GM12878 (cell line): Measurements from ENCODE around the gene GNG13. TPM values are rescaled to one million over a fixed set of nuclear protein-coding genes. Genes with fewer than 3 reads are reported as not detected.

ENCODE experiments used
- ATAC-seq: fragments of 200-7000 bp; cut with Tn5 transposase; 3 replicates; pipeline ENCODE4 v1.9.1; 2020; ENCODE audit warnings: mild to moderate bottlenecking, moderate library complexity
- BruUV-seq: library from RNA; stranded (reverse); fragments of 400-500 nt; replicated peaks from 2 replicates; lab custom pipeline; 2021; lab: Mats Ljungman, UMichigan
- CTCF ChIA-PET: fragments of 300-600 bp; sonication (Branson Sonifier 250); formaldehyde crosslinking; extraction: SDS; loops from one replicate; lab custom pipeline; 2021; ENCODE audit warnings: inconsistent platforms; lab: Yijun Ruan, JAX
- POLR2A ChIA-PET: fragments of 350-600 bp; formaldehyde crosslinking; extraction: SDS; loops from one replicate; lab custom pipeline; 2021; ENCODE audit warnings: inconsistent platforms; lab: Charles Lee
- RAD21 ChIA-PET: fragments of 300-600 bp; sonication (Branson Sonifier 250); formaldehyde crosslinking; loops from one replicate; lab custom pipeline; 2023; ENCODE audit warnings: antibody characterized with exemption; ENCODE audit not compliant: unreplicated experiment; lab: Charles Lee
- SMC1A ChIA-PET: fragments of 300-600 bp; sonication (Branson Sonifier 250); formaldehyde crosslinking; loops from one replicate; lab custom pipeline; 2023; ENCODE audit not compliant: unreplicated experiment, uncharacterized antibody; lab: Charles Lee
- DNase-seq: peaks from one replicate; pipeline ENCODE4 v3.0.0-alpha.2; 2011; ENCODE audit warnings: low read depth, low spot score
- FAIRE-seq: peaks from 3 replicates; lab custom pipeline; 2011; peaks lifted over from hg19 to GRCh38; lab: Jason Lieb, UNC
- H2AFZ ChIP-seq: 2 replicates; pipeline ENCODE4 v1.6.0; 2011; ENCODE audit warnings: low read depth, low read length, control low read depth; ENCODE audit not compliant: control insufficient read depth
- H3K27ac ChIP-seq: 2 replicates; pipeline ENCODE4 v1.5.1; 2011; ENCODE audit warnings: control low read depth; ENCODE audit not compliant: control insufficient read depth, insufficient read depth
- H3K27me3 ChIP-seq, 2 experiments: replicated peaks in 1 of 2; 2 replicates each; pipeline versions ENCODE4 v1.6.0 to v1.6.1; 2011; ENCODE audit warnings: low read length in 1 of 2; ENCODE audit not compliant: control insufficient read depth in 2 of 2, insufficient read depth in 2 of 2
- H3K36me3 ChIP-seq, 2 experiments: 2 replicates each; pipeline ENCODE4 v1.5.1; 2011; ENCODE audit warnings: low read length in 1 of 2; ENCODE audit not compliant: control insufficient read depth in 2 of 2, insufficient read depth in 2 of 2
- H3K4me1 ChIP-seq: 2 replicates; pipeline ENCODE4 v1.6.1; 2011; ENCODE audit warnings: mild to moderate bottlenecking, low read length, moderate library complexity, mixed read lengths; ENCODE audit not compliant: control insufficient read depth, insufficient read depth
- H3K4me2 ChIP-seq: 2 replicates; pipeline ENCODE4 v1.6.0; 2011; ENCODE audit warnings: control low read depth; ENCODE audit not compliant: control insufficient read depth, insufficient read depth
- H3K4me3 ChIP-seq: fragments of 200-600 bp; sonication (generic); 2 replicates; pipeline ENCODE4 v1.5.1; 2016
- H3K79me2 ChIP-seq: 2 replicates; pipeline ENCODE4 v1.6.0; 2011; ENCODE audit warnings: low read length; ENCODE audit not compliant: control insufficient read depth, insufficient read depth
- H3K9ac ChIP-seq: 2 replicates; pipeline ENCODE4 v1.8.0; 2011; ENCODE audit warnings: low read length, control low read depth, mixed read lengths; ENCODE audit not compliant: control insufficient read depth, insufficient read depth
- H3K9me3 ChIP-seq: replicated peaks from 3 replicates; pipeline ENCODE4 v1.5.1; 2011; ENCODE audit warnings: mild to moderate bottlenecking, low read length; ENCODE audit not compliant: control insufficient read depth, insufficient read depth
- H4K20me1 ChIP-seq: 2 replicates; pipeline ENCODE4 v1.6.0; 2011; ENCODE audit not compliant: control insufficient read depth, insufficient read depth
- HDAC2 ChIP-seq: fragments of 200-600 bp; sonication (generic); IDR thresholded peaks from 2 replicates; pipeline ENCODE4 v1.6.1; 2017
- IKZF2 ChIP-seq, 2 experiments: fragments of 450-650 bp; IDR thresholded peaks; 2 replicates each; pipeline ENCODE4 v1.6.1; 2017; ENCODE audit warnings: mild to moderate bottlenecking in 2 of 2, moderate library complexity in 2 of 2
- NR2F1 ChIP-seq: fragments of 450-650 bp; conservative IDR thresholded peaks from 2 replicates; pipeline ENCODE4 v1.6.1; 2017; ENCODE audit warnings: mild to moderate bottlenecking
- POU2F2 ChIP-seq: IDR thresholded peaks from 3 replicates; pipeline ENCODE4 v1.6.1; 2011; ENCODE audit warnings: low read depth, mild to moderate bottlenecking, low read length, borderline replicate concordance
- RCOR1 ChIP-seq: conservative IDR thresholded peaks from 2 replicates; pipeline ENCODE4 v1.6.1; 2012; ENCODE audit warnings: low read depth, low read length, improper control_type of control experiment
- SIX5 ChIP-seq: IDR thresholded peaks from 2 replicates; pipeline ENCODE4 v1.6.1; 2011; ENCODE audit warnings: mild to moderate bottlenecking, low read depth, low read length, moderate library complexity; ENCODE audit not compliant: severe bottlenecking
- WGBS: methylation state at CpG from one replicate; pipeline ENCODE4 v1.1.6; 2016; ENCODE audit warnings: low lambda C conversion rate; ENCODE audit not compliant: insufficient replicate concordance, insufficient coverage; ENCODE audit errors: missing lambda C conversion rate; 5-methylcytosine and 5-hydroxymethylcytosine counted together
- in situ Hi-C: fragments of 300-500 bp; cut with MboI; formaldehyde crosslinking; loops from 9 replicates; pipeline ENCODE4 v1.14.3; 2018; ENCODE audit warnings: mixed read lengths
- intact Hi-C: fragments of 100-400 bp; cut with micrococcal nuclease; formaldehyde crosslinking; loops from one replicate; pipeline ENCODE4 v1.14.2; 2022; ENCODE audit not compliant: unreplicated experiment
- polyA plus RNA-seq, 11 experiments: library from polyadenylated mRNA; depleted of rRNA in 4 of 11; unstranded in 6 of 11; stranded (reverse) in 5 of 11; fragments of >200 nt; fragmentation: Nextera tagmentation in 4 of 11; fragmentation: Illumina TruSeq in 1 of 11; extraction: Ambion mirVana in 4 of 11; extraction: Trizol in 1 of 11; gene quantifications; 1 replicate in 1 of 11; 2 replicates in 10 of 11; pipeline versions ENCODE4 v1.2.1 to v1.2.3, GENCODE V29; 2011 to 2016; ENCODE audit warnings: inconsistent platforms in 2 of 11, missing spikeins in 2 of 11, low read depth in 1 of 11
- total RNA-seq, 4 experiments: library from RNA; depleted of rRNA in 3 of 4; stranded (reverse); fragments of >200 nt in 3 of 4; fragmentation: Illumina TruSeq in 1 of 4; extraction: Trizol in 1 of 4; gene quantifications; 2 replicates each; pipeline versions ENCODE4 v1.2.1 to v1.2.3, GENCODE V29; 2013 to 2021

Gene GNG13
- total and polyA plus RNA-seq, 10 of the 15 experiments (the other 5 are each of a cell fraction or from before 2014, with no cell fraction given): not detected

- no peak for TF ChIP-seq RCOR1
- no peak for TF ChIP-seq HDAC2
- TF ChIP-seq, all 136 proteins: peak for 0
Observed at GRCh38 chr16:833411-833810, 32.9 kb upstream of the GNG13 start (continued).

- Histone ChIP-seq H3K4me2 (no peak overlapping the region), H3K9ac (no peak overlapping the region), H2AFZ (no peak overlapping the region), H4K20me1 (no peaks in the 10 kb centered on the region), H3K27me3 (no peaks in the 10 kb centered on the region), H3K79me2 (no peaks in the 10 kb centered on the region), H3K36me3 (no peaks in the 10 kb centered on the region), H3K9me3 (peaks cover 2% of the 10 kb centered on the region; the same call in 1 of the 3 replicates), H3K27ac (no peak overlapping the region), H3K4me3 (no peak overlapping the region), H3K4me1 (no peaks in the 10 kb centered on the region)
- ChIA-PET CTCF (no interaction called here), SMC1A (no interaction called here), POLR2A (no interaction called here), RAD21 (no interaction called here)
- FAIRE-seq (no peak), DNase-seq (no peak), ATAC-seq (no peak)
- TF ChIP-seq NR2F1 (no peak), POU2F2 (no peak), SIX5 (no peak), IKZF2 (IDR thresholded peaks at IDR 0.05) (no peak)
- intact Hi-C loops: no loop called here
- 62% methylated on average over 27 of the region's 35 CpGs for WGBS
- in situ Hi-C loops: no loop called here
- BruUV-seq: no TSS peak
Observed at GRCh38 chr16:832652-833336, 32.3 kb upstream of the GNG13 start.
